Transverse colon (tissue), 4 donors: ENCODE results near the gene RBL1. TPM values are rescaled to one million over a fixed set of nuclear protein-coding genes. Genes with fewer than 3 reads are reported as not detected.
"Not testable (repeated sequence)": the region's sequence is repeated elsewhere in the genome, so short reads cannot be mapped to it uniquely, and the experiment has no call there.

Source experiments
- DNase-seq: peaks from one replicate; pipeline ENCODE4 v3.0.0-alpha.2; 2019
- H3K27ac ChIP-seq, 4 donors: fragments of 200-600 bp; sonication (generic); 2 replicates each; pipeline ENCODE4 v1.5.1; 2016 to 2018; ENCODE audit warnings: inconsistent platforms in 4 of 4
- H3K27me3 ChIP-seq: fragments of 200-600 bp; sonication (generic); 2 replicates; pipeline ENCODE4 v1.5.1; 2017; ENCODE audit warnings: inconsistent platforms
- H3K36me3 ChIP-seq, 4 donors: fragments of 200-600 bp; sonication (generic); 2 replicates each; pipeline ENCODE4 v1.5.1; 2017 to 2019; ENCODE audit warnings: inconsistent platforms in 4 of 4
- H3K4me1 ChIP-seq, 4 donors: fragments of 200-600 bp; sonication (generic); 2 replicates each; pipeline ENCODE4 v1.5.1; 2017 to 2020; ENCODE audit warnings: inconsistent platforms in 4 of 4
- H3K4me3 ChIP-seq, 4 donors: fragments of 200-600 bp; sonication (generic); 1 replicate in 1 of 4; 2 replicates in 3 of 4; pipeline versions ENCODE4 v1.5.1 to v1.6.1; 2017 to 2019; ENCODE audit warnings: inconsistent platforms in 4 of 4
- H3K9me3 ChIP-seq, 2 donors: fragments of 200-600 bp; sonication (generic); 2 replicates each; pipeline ENCODE4 v1.5.1; 2017 to 2019; ENCODE audit warnings: inconsistent platforms in 2 of 2
- CTCF ChIP-seq, 5 experiments: fragments of 200-600 bp in 3 of 5; fragments of 450-650 bp in 2 of 5; sonication (generic) in 3 of 5; IDR thresholded peaks; 1 replicate in 2 of 5; 2 replicates in 3 of 5; pipeline ENCODE4 v1.5.1; 2016 to 2017; ENCODE audit warnings: antibody characterized with exemption in 5 of 5, inconsistent platforms in 3 of 5, mild to moderate bottlenecking in 2 of 5, moderate library complexity in 1 of 5
- EP300 ChIP-seq: sonication (generic); formaldehyde crosslinking; IDR thresholded peaks from one replicate; pipeline ENCODE4 v1.6.1; 2017; ENCODE audit warnings: antibody characterized with exemption, low read depth
- POLR2A ChIP-seq: fragments of 450-650 bp; IDR thresholded peaks from one replicate; pipeline ENCODE4 v1.6.1; 2016; ENCODE audit warnings: antibody characterized with exemption, mild to moderate bottlenecking, moderate library complexity
- POLR2AphosphoS5 ChIP-seq, 3 donors: sonication (generic); formaldehyde crosslinking; IDR thresholded peaks; one replicate each; pipeline ENCODE4 v1.6.1; 2016; ENCODE audit warnings: antibody characterized with exemption in 3 of 3
- WGBS, 2 donors: methylation state at CpG; one replicate each; pipeline ENCODE4 v1.1.5; 2018; ENCODE audit warnings: low coverage in 1 of 2; 5-methylcytosine and 5-hydroxymethylcytosine counted together
- in situ Hi-C, 4 donors: fragments of 200-750 bp; cut with MboI; loops; one replicate each; pipeline versions ENCODE4 v1.15.0 to v1.15.1; 2017; ENCODE audit warnings: low sequenced_read_pairs in 3 of 4, low pct_ligation_motif_present in 1 of 4, low pct_unique_long_range_greater_than_20kb in 1 of 4
- intact Hi-C: fragments of 100-400 bp; cut with DNase I; formaldehyde crosslinking; loops from one replicate; pipeline ENCODE4 v1.15.1; 2023; ENCODE audit warnings: low total_unique reads
- total RNA-seq, 4 donors: library from RNA; depleted of rRNA; stranded (reverse); fragments of >200 nt; gene quantifications; one replicate each; pipeline ENCODE4 v1.1.0, GENCODE V29; 2016

The RBL1 gene
- total RNA-seq, 4 donors from 2014 or later, result 1.5 to 11.6 (median 4.9) TPM

GRCh38 chr20:37020636-37021035 is 75.2 kb downstream of the RBL1 start:
- DNase-seq, result no peak
- TF ChIP-seq POLR2A, result no peak
- TF ChIP-seq POLR2AphosphoS5 (IDR thresholded peaks at IDR 0.05), result no peak
- no peak for TF ChIP-seq EP300
- no peak for TF ChIP-seq CTCF (IDR thresholded peaks at IDR 0.05)
- Histone ChIP-seq H3K4me1 (no peaks in the 10 kb centered on the region), H3K27ac (no peak overlapping the region), H3K27me3 (no peaks in the 10 kb centered on the region), H3K36me3 (peaks cover 0 to 18% (median 8%) of the 10 kb centered on the region in 4 donors), H3K4me3 (no peak overlapping the region), H3K9me3 (no peaks in the 10 kb centered on the region)
- intact Hi-C loops (no loop called here), in situ Hi-C loops (no loop called here)
- WGBS, 2 donors, result 95 to 100% methylated on average over 2 of the region's 2 CpGs

GRCh38 chr20:37012631-37013030 is 83.2 kb downstream of the RBL1 start:
- H3K27me3 ChIP-seq, H3K4me1 ChIP-seq, H3K4me3 ChIP-seq, DNase-seq, in situ Hi-C loops, intact Hi-C loops, H3K9me3 ChIP-seq, H3K36me3 ChIP-seq, H3K27ac ChIP-seq: not testable (repeated sequence)
- 100% methylated on average over 1 of the region's 28 CpGs; no CpG with 5 or more reads in 1 of the 2 donors for WGBS, 2 donors

- H3K36me3 ChIP-seq, H3K4me1 ChIP-seq, intact Hi-C loops, in situ Hi-C loops, H3K9me3 ChIP-seq, DNase-seq, H3K27me3 ChIP-seq, H3K4me3 ChIP-seq, H3K27ac ChIP-seq: not testable (repeated sequence)
- WGBS, 2 donors, result 96 to 97% methylated on average over 10 to 25 of the region's 25 CpGs
Observed at GRCh38 chr20:37011858-37012257, 83.9 kb downstream of the RBL1 start.

- no peaks in the 10 kb centered on the region for H3K36me3 ChIP-seq
- in situ Hi-C loops, result no loop called here
Observed at GRCh38 chr20:37011147-37011546, 84.7 kb downstream of the RBL1 start.

GRCh38 chr20:37007898-37008649 is 87.7 kb downstream of the RBL1 start:
- Histone ChIP-seq H3K27me3 (no peaks in the 10 kb centered on the region), H3K27ac (peak overlapping the region in 3 of 4 donors; percentile 4 to 52 (median 33)), H3K36me3 (no peaks in the 10 kb centered on the region), H3K4me3 (no peak overlapping the region), H3K4me1 (peaks cover 0 to 4% (median 0%) of the 10 kb centered on the region in 4 donors), H3K9me3 (no peaks in the 10 kb centered on the region)
- in situ Hi-C loops (no loop called here), intact Hi-C loops (no loop called here)
- DNase-seq, result no peak
- no peak for TF ChIP-seq POLR2A
- no peak for TF ChIP-seq POLR2AphosphoS5 (IDR thresholded peaks at IDR 0.05)
- peak in 2 of 5 experiments; percentile 11 to 15 for TF ChIP-seq CTCF (IDR thresholded peaks at IDR 0.05)

More at GRCh38 chr20:37011147-37011546, 84.7 kb downstream of the RBL1 start:
- Histone ChIP-seq H3K4me3 (no peak overlapping the region), H3K4me1 (peaks cover 0 to 4% (median 0%) of the 10 kb centered on the region in 4 donors), H3K27ac (no peak overlapping the region), H3K27me3 (no peaks in the 10 kb centered on the region), H3K9me3 (no peaks in the 10 kb centered on the region)
- intact Hi-C loops, result no loop called here
- TF ChIP-seq CTCF (IDR thresholded peaks at IDR 0.05) (no peak), POLR2AphosphoS5 (IDR thresholded peaks at IDR 0.05) (no peak), POLR2A (no peak), EP300 (no peak)
- no peak for DNase-seq

GRCh38 chr20:37005062-37005942 is 90.5 kb downstream of the RBL1 start:
- H3K9me3 ChIP-seq, H3K27me3 ChIP-seq, H3K4me1 ChIP-seq, intact Hi-C loops, H3K4me3 ChIP-seq, H3K36me3 ChIP-seq, in situ Hi-C loops, DNase-seq: not testable (repeated sequence)
- 88 to 93% methylated on average over 5 to 11 of the region's 11 CpGs for WGBS, 2 donors
- H3K27ac ChIP-seq, result peak overlapping the region in 2 of 4 donors; percentile 49 to 57

- H3K27ac ChIP-seq, H3K36me3 ChIP-seq, H3K4me3 ChIP-seq, in situ Hi-C loops, H3K9me3 ChIP-seq, DNase-seq, H3K4me1 ChIP-seq, H3K27me3 ChIP-seq, intact Hi-C loops: not testable (repeated sequence)
- WGBS, 2 donors, result 88 to 100% methylated on average over 2 of the region's 2 CpGs
Observed at GRCh38 chr20:37001634-37002033, 94.2 kb downstream of the RBL1 start.
